Measurements from ENCODE around the gene SEC14L5. TPM values are rescaled to one million over a fixed set of nuclear protein-coding genes. Genes with fewer than 3 reads are reported as not detected.

SEC14L5 gene
- total RNA-seq, 1 experiment from 2014 or later, result 0.27 TPM

DNA sequence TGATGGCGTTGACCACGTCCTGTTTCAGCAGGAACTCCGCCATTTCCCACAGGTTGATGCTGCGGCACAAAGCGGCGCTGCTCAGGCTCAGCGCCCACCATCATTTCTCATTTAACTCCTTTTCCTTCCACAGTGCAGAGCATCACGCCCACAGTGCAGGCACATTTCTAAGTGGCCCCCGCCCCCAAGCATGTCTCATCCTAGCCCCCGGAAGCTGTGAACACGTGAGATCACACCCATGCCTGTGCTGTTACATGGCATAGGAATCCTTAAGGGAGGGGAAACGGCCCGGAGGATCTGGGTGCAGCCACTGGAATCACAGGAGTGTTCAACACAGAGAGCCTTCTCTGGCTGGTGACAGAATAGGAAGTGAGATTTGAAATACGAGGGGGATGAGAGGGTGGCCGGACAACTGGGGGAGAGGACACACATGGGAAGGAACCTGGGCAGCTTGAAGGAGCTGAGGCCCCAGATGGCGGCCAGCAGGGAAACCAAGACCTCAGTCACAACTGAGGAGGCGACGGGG is 70.9 kb downstream of the SEC14L5 start:
- Histone ChIP-seq H3K9me3 (ENCODE audit: control insufficient read depth in 1 of 2, insufficient read depth in 1 of 2, low read depth in 1 of 2, low read length in 2 of 2) (no peaks in the 10 kb centered on the region), H3K4me3 (replicated peaks in 1 of 2; ENCODE audit: low read depth in 1 of 2, low read length in 2 of 2) (no peak overlapping the region), H3K79me2 (ENCODE audit: insufficient read depth, low read length) (0 out of 2 replicates have a peak, but pooled peaks cover 6% of the 10 kb centered on the region), H3K4me1 (ENCODE audit: control insufficient read depth in 1 of 2, insufficient read depth in 2 of 2, low read length in 2 of 2) (peaks cover 6 to 15% of the 10 kb centered on the region in 2 experiments; a peak in 3 of 4 replicates), H3K4me2 (ENCODE audit: low read length) (no peak overlapping the region), H4K20me1 (ENCODE audit: insufficient read depth) (no peaks in the 10 kb centered on the region), H3K27ac (ENCODE audit: low read depth, low read length) (no peak overlapping the region), H2AFZ (ENCODE audit: low read depth, low read length, poor library complexity, severe bottlenecking) (no peak overlapping the region), H3K9me2 (ENCODE audit: insufficient read depth) (no peaks in the 10 kb centered on the region), H3K9ac (ENCODE audit: low read length) (no peak overlapping the region), H3K36me3 (ENCODE audit: control insufficient read depth in 1 of 2, insufficient read depth in 2 of 2, low read length in 2 of 2) (no peaks in the 10 kb centered on the region; a peak in 1 of 4 replicates), H3K27me3 (ENCODE audit: insufficient read depth, low read length) (no peaks in the 10 kb centered on the region)
- no peak for DNase-seq (ENCODE audit: low read depth, low spot score)
- POLR2A ChIA-PET, result interaction anchor here (0.6 kb wide), 1 partner anchor 354 kb away, joined by 3 read pairs; no protein-coding TSS in a partner anchor
- TF ChIP-seq SIN3A (IDR thresholded peaks at IDR 0.05; ENCODE audit: low read depth), result no peak
- TF ChIP-seq FOSL1 (IDR thresholded peaks at IDR 0.05; ENCODE audit: low read depth), result no peak
- no peak for TF ChIP-seq EGR1 (IDR thresholded peaks at IDR 0.05; ENCODE audit: low read depth)
- TF ChIP-seq POLR2A (IDR thresholded peaks at IDR 0.05; ENCODE audit: borderline replicate concordance, extremely low read depth, insufficient read depth, insufficient read length), result no peak
- no peak for TF ChIP-seq ZBTB33 (IDR thresholded peaks at IDR 0.05; ENCODE audit: extremely low read depth, insufficient replicate concordance, low read length)
- no peak for TF ChIP-seq ZFX (IDR thresholded peaks at IDR 0.05)
- no peak for TF ChIP-seq SP1 (IDR thresholded peaks at IDR 0.05; ENCODE audit: low read depth)
- TF ChIP-seq ZNF274 (IDR thresholded peaks at IDR 0.05; ENCODE audit: low read depth, low read length), result no peak
- no peak for TF ChIP-seq CEBPB (IDR thresholded peaks at IDR 0.05; ENCODE audit: low read depth)
- TF ChIP-seq SRF (IDR thresholded peaks at IDR 0.05; ENCODE audit: low read depth), result no peak
- TF ChIP-seq POLR2AphosphoS5 (IDR thresholded peaks at IDR 0.05; ENCODE audit: low read depth, low read length), result no peak
- no peak for TF ChIP-seq CBX3 (IDR thresholded peaks at IDR 0.05; ENCODE audit: low read depth)
- TF ChIP-seq TCF7L2 (IDR thresholded peaks at IDR 0.05; ENCODE audit: borderline replicate concordance, extremely low read depth, insufficient read depth, insufficient read length), result no peak
- no peak for TF ChIP-seq RAD21 (IDR thresholded peaks at IDR 0.05; ENCODE audit: low read depth)
- no peak for TF ChIP-seq REST (IDR thresholded peaks at IDR 0.05; ENCODE audit: low read depth)
- intact Hi-C loops (cut with micrococcal nuclease), result loop anchor here (10.0 kb wide), 1 partner anchor 314 kb away; no protein-coding TSS in a partner anchor
- RAD21 ChIA-PET (ENCODE audit: low non-redundant PET in 1 of 2, low total read pairs in 2 of 2, uncharacterized antibody in 2 of 2, unreplicated experiment in 2 of 2), result no interaction called here
- BruUV-seq (replicated peaks), result no TSS peak
- ATAC-seq, result no peak
- CTCF ChIA-PET, result no interaction called here
